OCI-LY1 (cell line): ENCODE measurements around the gene CDR2.
"Not testable (repeated sequence)": the region's sequence is repeated elsewhere in the genome, so short reads cannot be mapped to it uniquely, and the experiment has no call there.

Experiments
- CTCF ChIP-seq: fragments of 200-600 bp; sonication (generic), shearing (Covaris generic); IDR thresholded peaks from 2 replicates; pipeline ENCODE4 v1.5.1; 2017; ENCODE audit warnings: mild to moderate bottlenecking, antibody characterized with exemption, low read length, moderate library complexity, mixed read lengths
- EZH2 ChIP-seq: fragments of 200-600 bp; sonication (generic), shearing (Covaris generic); IDR thresholded peaks from 2 replicates; pipeline ENCODE4 v1.8.0; 2017; ENCODE audit warnings: borderline replicate concordance, mixed run types, mild to moderate bottlenecking, antibody characterized with exemption, low read length, moderate library complexity, mixed read lengths

- TF ChIP-seq CTCF, EZH2: not testable (repeated sequence)
Measured at GRCh38 chr16:22351017-22351416, 23.4 kb downstream of the CDR2 start.
